Gastrocnemius medialis (tissue), 4 donors: ENCODE data around the gene CAMTA1. TPM values are rescaled to one million over a fixed set of nuclear protein-coding genes. Genes with fewer than 3 reads are reported as not detected.

Experiments used
- ATAC-seq, 2 donors: fragments of 150-250 bp; one replicate each; pipeline ENCODE4 v1.9.1; 2016
- DNase-seq, 2 donors: peaks; one replicate each; pipeline ENCODE4 v3.0.0-alpha.2; 2019
- H3K27ac ChIP-seq, 4 donors: fragments of 200-600 bp; sonication (generic); 1 replicate in 1 of 4; 2 replicates in 3 of 4; pipeline ENCODE4 v1.5.1; 2016 to 2018; ENCODE audit warnings: mild to moderate bottlenecking in 2 of 4, moderate library complexity in 1 of 4
- H3K27me3 ChIP-seq, 3 donors: fragments of 200-600 bp; sonication (generic) in 2 of 3; 1 replicate in 1 of 3; 2 replicates in 2 of 3; pipeline versions ENCODE4 v1.5.1 to v1.6.0; 2016 to 2019; ENCODE audit warnings: mild to moderate bottlenecking in 1 of 3, moderate library complexity in 1 of 3
- H3K36me3 ChIP-seq, 2 donors: fragments of 200-600 bp; sonication (generic) in 1 of 2; one replicate each; pipeline ENCODE4 v1.5.1; 2017 to 2018
- H3K4me1 ChIP-seq, 2 donors: fragments of 200-600 bp; sonication (generic) in 1 of 2; one replicate each; pipeline ENCODE4 v1.5.1; 2016 to 2017; ENCODE audit warnings: mild to moderate bottlenecking in 2 of 2
- H3K4me3 ChIP-seq, 4 donors: fragments of 200-600 bp; sonication (generic) in 3 of 4; 1 replicate in 1 of 4; 2 replicates in 3 of 4; pipeline ENCODE4 v1.5.1; 2016 to 2019; ENCODE audit warnings: mild to moderate bottlenecking in 2 of 4
- H3K9me3 ChIP-seq, 3 donors: fragments of 200-600 bp; sonication (generic) in 2 of 3; 1 replicate in 1 of 3; 2 replicates in 2 of 3; pipeline ENCODE4 v1.5.1; 2016 to 2019
- POLR2A ChIP-seq, 2 donors: fragments of 450-650 bp; IDR thresholded peaks; one replicate each; pipeline ENCODE4 v1.6.1; 2017; ENCODE audit warnings: antibody characterized with exemption in 2 of 2, mild to moderate bottlenecking in 2 of 2, moderate library complexity in 2 of 2
- in situ Hi-C, 4 donors: fragments of 200-750 bp; cut with MboI; loops; one replicate each; pipeline versions ENCODE4 v1.15.0 to v1.8.0; 2017; ENCODE audit warnings: low sequenced_read_pairs in 4 of 4
- intact Hi-C: fragments of 100-400 bp; cut with DNase I; formaldehyde crosslinking; loops from one replicate; pipeline ENCODE4 v1.15.1; 2023; ENCODE audit warnings: low total_unique reads
- total RNA-seq, 4 donors: library from RNA; depleted of rRNA; stranded (reverse); fragments of >200 nt; gene quantifications; one replicate each; pipeline versions ENCODE4 v1.1.0 to v1.2.3, GENCODE V29; 2016
- TF ChIP-seq, protein P1 (sequence below), 5 experiments: fragments of 450-650 bp in 3 of 5; fragments of 200-600 bp in 2 of 5; sonication (generic) in 2 of 5; IDR thresholded peaks in 4 of 5; conservative IDR thresholded peaks in 1 of 5; 1 replicate in 4 of 5; 2 replicates in 1 of 5; pipeline ENCODE4 v1.5.1; 2016 to 2019; ENCODE audit warnings: antibody characterized with exemption in 5 of 5, mild to moderate bottlenecking in 3 of 5, moderate library complexity in 3 of 5

Gene CAMTA1
- total RNA-seq, 4 donors from 2014 or later = 60.5 to 113 (median 70.4) TPM

DNA sequence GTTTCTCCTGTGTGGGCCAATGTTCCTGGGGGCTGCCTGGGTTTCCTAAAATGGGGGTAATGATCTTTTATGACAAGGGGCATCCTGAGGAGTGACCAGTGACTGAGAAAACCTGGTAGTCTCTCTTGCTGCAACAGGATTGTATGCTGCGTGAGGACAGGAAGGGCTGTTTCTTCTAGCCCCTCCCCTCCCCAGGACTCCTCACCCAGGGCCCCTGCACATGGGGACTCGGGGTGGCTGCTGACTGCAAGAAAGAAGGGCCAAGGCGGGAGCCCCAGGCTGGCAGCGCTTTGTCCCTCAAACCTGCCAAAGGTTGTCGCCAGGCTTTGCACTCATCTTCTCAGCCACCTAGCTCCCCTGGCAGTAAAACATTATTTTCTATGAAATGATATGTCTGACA, 442.4 kb downstream of the CAMTA1 start:
- intact Hi-C loops = no loop called here

DNA sequence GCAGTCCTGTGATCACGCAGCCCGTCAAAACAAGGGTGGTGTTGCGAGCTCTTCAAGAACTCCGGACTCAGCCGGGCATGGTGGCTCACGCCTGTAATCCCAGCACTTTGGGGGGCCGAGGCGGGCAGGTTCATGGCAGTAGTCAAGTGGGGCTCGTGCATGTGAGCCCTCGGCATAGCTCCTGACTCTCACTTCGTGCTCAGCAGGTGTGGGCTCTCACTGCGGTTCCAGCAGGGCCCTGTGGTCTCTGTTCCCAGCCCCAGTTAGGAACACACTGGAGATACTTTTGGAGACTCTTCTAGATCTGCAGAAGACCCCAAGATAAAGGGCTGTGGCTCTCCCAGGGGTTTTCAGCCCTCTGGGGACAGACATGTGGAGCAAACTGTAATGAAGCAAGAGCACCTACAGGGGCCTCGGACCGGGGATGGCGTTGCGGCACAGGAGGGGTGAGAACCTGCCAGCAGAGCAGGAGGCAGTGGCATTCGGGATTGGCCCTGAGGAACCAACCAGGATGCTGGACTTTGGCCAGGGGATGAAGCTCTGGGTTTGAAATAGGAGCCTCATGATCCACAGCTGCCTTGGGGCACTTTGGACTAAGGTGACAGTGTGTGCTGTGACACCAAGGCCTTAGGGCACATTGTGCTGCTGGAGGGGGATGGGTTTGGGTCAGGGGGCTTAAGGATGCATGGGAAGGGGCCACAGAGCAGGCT, 443.2 kb downstream of the CAMTA1 start:
- Histone ChIP-seq H3K27me3 (no peaks in the 10 kb centered on the region), H3K36me3 (no peaks in the 10 kb centered on the region), H3K27ac (no peak overlapping the region), H3K9me3 (no peaks in the 10 kb centered on the region), H3K4me3 (no peak overlapping the region), H3K4me1 (no peaks in the 10 kb centered on the region)
- intact Hi-C loops (no loop called here), in situ Hi-C loops (loop anchor here in 2 of 4 donors (10.0 kb wide), 2 partner anchors 416 to 504 kb away; no protein-coding TSS in a partner anchor)
- DNase-seq (no peak), ATAC-seq (no peak)
- TF ChIP-seq, protein P1, sequence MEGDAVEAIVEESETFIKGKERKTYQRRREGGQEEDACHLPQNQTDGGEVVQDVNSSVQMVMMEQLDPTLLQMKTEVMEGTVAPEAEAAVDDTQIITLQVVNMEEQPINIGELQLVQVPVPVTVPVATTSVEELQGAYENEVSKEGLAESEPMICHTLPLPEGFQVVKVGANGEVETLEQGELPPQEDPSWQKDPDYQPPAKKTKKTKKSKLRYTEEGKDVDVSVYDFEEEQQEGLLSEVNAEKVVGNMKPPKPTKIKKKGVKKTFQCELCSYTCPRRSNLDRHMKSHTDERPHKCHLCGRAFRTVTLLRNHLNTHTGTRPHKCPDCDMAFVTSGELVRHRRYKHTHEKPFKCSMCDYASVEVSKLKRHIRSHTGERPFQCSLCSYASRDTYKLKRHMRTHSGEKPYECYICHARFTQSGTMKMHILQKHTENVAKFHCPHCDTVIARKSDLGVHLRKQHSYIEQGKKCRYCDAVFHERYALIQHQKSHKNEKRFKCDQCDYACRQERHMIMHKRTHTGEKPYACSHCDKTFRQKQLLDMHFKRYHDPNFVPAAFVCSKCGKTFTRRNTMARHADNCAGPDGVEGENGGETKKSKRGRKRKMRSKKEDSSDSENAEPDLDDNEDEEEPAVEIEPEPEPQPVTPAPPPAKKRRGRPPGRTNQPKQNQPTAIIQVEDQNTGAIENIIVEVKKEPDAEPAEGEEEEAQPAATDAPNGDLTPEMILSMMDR (IDR thresholded peaks at IDR 0.05 in 4 of 5, conservative IDR thresholded peaks at IDR 0.05 in 1 of 5) = no peak
- TF ChIP-seq POLR2A (IDR thresholded peaks at IDR 0.05) = no peak

More for the DNA sequence above, 442.4 kb downstream of the CAMTA1 start:
- ATAC-seq (no peak), DNase-seq (no peak)
- Histone ChIP-seq H3K36me3 (no peaks in the 10 kb centered on the region), H3K27ac (no peak overlapping the region), H3K4me1 (no peaks in the 10 kb centered on the region), H3K4me3 (no peak overlapping the region), H3K27me3 (no peaks in the 10 kb centered on the region), H3K9me3 (no peaks in the 10 kb centered on the region)
- no peak for TF ChIP-seq POLR2A (IDR thresholded peaks at IDR 0.05)
- in situ Hi-C loops = loop anchor here in 2 of 4 donors (10.0 kb wide), 2 partner anchors 417 to 503 kb away; no protein-coding TSS in a partner anchor

DNA sequence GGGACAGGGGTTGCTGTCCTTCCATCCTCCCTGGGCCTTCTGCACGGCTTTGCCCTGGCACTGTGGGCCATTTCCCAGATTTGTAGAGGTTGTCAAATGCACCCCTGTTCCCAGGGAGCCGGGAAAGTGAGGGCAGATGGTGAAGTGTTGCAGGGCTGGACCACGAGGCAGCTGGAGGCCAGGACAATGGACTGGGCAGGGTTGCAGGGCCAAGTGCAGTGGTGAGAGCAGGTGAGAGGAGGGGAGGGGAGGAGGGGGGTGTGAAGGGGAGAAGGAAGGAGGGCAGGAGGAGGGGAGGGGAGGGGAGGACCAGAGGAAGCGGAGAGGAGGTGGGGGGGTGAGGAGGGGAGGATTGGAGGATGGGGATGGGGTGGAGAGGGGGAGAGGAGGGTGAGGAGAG, 443.9 kb downstream of the CAMTA1 start:
- H3K27me3 ChIP-seq = no peaks in the 10 kb centered on the region
- in situ Hi-C loops (loop anchor here in 2 of 4 donors (10.0 kb wide), 2 partner anchors 416 to 504 kb away; no protein-coding TSS in a partner anchor), intact Hi-C loops (no loop called here)
- no peaks in the 10 kb centered on the region for H3K36me3 ChIP-seq
- ATAC-seq (no peak), DNase-seq (no peak)
- TF ChIP-seq POLR2A (IDR thresholded peaks at IDR 0.05) = no peak
- TF ChIP-seq, protein P1 (IDR thresholded peaks at IDR 0.05 in 4 of 5, conservative IDR thresholded peaks at IDR 0.05 in 1 of 5) = no peak
- H3K4me3 ChIP-seq = no peak overlapping the region
- no peaks in the 10 kb centered on the region for H3K9me3 ChIP-seq
- no peaks in the 10 kb centered on the region for H3K4me1 ChIP-seq
- H3K27ac ChIP-seq = no peak overlapping the region

DNA sequence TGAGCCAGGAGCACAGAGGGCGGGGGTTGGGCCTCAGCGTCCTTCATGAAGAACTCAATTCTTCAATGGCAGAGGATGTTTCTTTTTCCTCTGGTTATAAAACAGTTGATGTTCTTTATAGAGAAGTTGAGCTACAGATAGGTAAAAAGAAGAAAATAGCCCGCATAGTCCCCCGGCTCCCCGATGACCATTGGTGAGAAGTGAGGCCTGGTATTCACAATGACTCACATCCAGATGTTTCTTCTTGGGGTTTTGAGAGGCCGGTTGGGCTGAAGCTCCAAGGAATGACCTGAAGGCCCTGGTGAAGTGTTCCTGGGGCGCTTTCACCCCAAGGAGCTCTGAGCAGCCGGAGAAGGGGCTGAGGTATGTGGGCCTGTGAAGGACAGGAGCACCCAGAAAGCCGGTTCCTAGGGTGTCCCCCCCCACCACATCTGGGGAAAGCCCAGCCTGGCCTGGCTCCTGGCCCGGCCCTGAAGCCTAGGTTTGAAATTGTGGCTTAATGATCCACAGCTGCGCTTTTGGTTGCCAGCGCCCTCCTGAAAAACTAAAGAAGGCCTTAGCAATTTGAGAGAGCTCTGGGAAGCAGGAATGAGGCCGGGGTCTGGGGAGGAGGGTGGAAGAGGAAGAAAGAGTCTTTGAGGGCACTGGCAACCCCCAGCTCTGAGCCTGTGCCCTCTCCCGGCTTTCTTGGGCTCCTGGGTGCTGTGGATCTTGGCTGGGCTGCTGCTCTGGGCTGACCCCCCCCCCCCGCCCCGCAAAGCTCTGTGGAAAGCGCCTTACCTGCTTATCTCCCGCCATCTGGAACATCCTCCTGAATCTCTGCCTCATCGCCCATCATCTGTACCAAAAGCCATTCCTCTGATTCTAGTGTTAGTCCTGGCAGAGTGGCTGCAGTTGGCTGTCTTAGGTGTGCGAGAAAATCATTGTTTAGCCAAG, 444.7 kb downstream of the CAMTA1 start:
- H3K36me3 ChIP-seq = no peaks in the 10 kb centered on the region
- intact Hi-C loops (no loop called here), in situ Hi-C loops (loop anchor here in 2 of 4 donors (10.0 kb wide), 2 partner anchors 415 to 505 kb away; no protein-coding TSS in a partner anchor)
- no peaks in the 10 kb centered on the region for H3K27me3 ChIP-seq
- H3K27ac ChIP-seq = no peak overlapping the region
- TF ChIP-seq, protein P1 (IDR thresholded peaks at IDR 0.05 in 4 of 5, conservative IDR thresholded peaks at IDR 0.05 in 1 of 5) = no peak
- TF ChIP-seq POLR2A (IDR thresholded peaks at IDR 0.05) = no peak
- H3K9me3 ChIP-seq = no peaks in the 10 kb centered on the region
- H3K4me1 ChIP-seq = no peaks in the 10 kb centered on the region
- ATAC-seq (no peak), DNase-seq (no peak)
- no peak overlapping the region for H3K4me3 ChIP-seq
